HG03135 (cell line): ENCODE results near the gene FAT2.

Experiments
- ATAC-seq: cut with Tn5 transposase; IDR thresholded peaks from one replicate; pipeline ENCODE4 v1.9.1; 2021; ENCODE audit warnings: mild to moderate bottlenecking, moderate library complexity; ENCODE audit not compliant: unreplicated experiment

The FAT2 gene, protein sequence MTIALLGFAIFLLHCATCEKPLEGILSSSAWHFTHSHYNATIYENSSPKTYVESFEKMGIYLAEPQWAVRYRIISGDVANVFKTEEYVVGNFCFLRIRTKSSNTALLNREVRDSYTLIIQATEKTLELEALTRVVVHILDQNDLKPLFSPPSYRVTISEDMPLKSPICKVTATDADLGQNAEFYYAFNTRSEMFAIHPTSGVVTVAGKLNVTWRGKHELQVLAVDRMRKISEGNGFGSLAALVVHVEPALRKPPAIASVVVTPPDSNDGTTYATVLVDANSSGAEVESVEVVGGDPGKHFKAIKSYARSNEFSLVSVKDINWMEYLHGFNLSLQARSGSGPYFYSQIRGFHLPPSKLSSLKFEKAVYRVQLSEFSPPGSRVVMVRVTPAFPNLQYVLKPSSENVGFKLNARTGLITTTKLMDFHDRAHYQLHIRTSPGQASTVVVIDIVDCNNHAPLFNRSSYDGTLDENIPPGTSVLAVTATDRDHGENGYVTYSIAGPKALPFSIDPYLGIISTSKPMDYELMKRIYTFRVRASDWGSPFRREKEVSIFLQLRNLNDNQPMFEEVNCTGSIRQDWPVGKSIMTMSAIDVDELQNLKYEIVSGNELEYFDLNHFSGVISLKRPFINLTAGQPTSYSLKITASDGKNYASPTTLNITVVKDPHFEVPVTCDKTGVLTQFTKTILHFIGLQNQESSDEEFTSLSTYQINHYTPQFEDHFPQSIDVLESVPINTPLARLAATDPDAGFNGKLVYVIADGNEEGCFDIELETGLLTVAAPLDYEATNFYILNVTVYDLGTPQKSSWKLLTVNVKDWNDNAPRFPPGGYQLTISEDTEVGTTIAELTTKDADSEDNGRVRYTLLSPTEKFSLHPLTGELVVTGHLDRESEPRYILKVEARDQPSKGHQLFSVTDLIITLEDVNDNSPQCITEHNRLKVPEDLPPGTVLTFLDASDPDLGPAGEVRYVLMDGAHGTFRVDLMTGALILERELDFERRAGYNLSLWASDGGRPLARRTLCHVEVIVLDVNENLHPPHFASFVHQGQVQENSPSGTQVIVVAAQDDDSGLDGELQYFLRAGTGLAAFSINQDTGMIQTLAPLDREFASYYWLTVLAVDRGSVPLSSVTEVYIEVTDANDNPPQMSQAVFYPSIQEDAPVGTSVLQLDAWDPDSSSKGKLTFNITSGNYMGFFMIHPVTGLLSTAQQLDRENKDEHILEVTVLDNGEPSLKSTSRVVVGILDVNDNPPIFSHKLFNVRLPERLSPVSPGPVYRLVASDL (N-terminal part only)

GRCh38 chr5:151591144-151591819 lies at the start of gene FAT2:
FAT2 (minus strand) TSS chr5:151591331; CDS start chr5:151568931, 22,400 bp downstream.
- ATAC-seq, result no peak

DNA sequence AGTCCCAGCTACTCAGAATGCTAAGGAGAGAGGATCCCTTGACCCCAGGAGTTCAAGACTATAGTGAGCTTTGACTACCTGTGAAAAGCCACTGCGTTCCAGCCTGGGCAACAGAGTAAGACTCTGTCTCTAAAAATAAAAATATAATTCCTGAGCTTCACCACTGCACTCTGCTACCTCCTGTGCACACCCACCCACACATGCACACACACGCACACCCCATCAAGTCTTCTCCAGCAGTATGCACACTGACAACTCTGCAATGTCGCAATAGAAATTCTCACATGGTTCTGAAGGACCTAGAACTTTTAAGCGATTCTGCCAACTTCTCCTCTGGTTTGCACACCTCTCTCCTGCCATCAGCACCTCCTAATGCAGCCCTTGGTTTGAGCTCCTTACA lies 47.5 kb upstream of the FAT2 start:
- no peak for ATAC-seq

DNA sequence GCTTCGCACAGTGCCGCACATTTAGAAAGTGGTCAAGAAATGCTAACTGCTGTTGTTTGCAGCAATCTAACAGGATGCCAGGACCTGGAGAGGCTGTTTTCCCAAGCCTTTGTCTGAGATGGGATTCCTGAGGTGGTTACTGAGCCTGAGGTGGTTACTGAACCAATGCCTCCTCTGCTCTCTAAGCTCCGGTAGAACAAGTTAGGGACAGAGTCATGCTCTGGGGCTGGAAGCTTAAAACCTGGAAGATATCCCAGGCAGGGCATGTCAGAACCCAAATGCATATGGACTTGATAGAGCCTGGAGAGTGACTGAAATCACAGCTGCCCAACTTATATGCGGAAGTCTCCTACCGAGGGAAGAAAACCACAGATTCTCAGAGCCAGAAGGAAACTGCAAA lies 46.5 kb upstream of the FAT2 start:
- ATAC-seq, result no peak

DNA sequence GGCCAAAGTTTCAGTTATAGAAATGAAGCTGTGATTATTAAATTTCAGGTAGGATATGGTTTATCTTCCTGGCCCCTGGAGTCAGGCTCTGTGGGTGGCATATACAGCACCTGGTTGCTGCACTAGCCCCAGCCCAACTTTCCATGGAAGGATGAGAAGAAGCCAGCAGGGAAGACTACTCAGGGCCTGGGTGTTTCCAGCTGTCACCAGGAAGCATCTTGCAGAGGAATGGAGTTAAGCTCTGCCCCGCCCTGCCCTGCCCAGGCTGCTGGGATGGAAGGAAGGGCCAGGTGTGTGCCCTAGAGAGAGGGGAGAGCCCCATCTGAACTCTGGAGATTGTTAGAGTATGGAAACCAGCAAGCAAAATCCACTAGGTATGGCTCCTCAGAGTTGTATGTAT lies 42.8 kb upstream of the FAT2 start:
- no peak for ATAC-seq

- no peak for ATAC-seq
Observed at GRCh38 chr5:151632941-151633340, 41.8 kb upstream of the FAT2 start.

- no peak for ATAC-seq
Observed at GRCh38 chr5:151632524-151632923, 41.4 kb upstream of the FAT2 start.

GRCh38 chr5:151631941-151632340 lies 40.8 kb upstream of the FAT2 start:
- ATAC-seq, result no peak

DNA sequence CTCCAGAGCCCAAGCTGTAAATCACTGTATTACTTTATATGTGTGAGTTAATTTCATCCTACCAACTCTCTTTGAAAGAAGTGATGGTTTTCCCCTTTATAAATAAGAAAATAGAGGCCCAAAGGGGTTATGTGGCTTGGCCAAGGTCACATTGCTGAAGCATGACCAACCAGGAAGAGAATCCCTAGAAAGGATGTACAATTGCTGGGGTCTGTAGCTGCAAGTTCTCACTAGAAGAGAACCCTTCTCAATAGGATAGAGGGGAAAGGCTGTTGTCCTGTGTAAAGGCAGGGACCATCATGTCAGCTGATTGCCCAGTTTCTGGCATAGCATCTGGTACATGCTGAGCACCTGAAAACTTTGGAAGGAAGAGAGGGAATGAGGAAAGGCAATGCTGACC lies 39.0 kb upstream of the FAT2 start:
- no peak for ATAC-seq

DNA sequence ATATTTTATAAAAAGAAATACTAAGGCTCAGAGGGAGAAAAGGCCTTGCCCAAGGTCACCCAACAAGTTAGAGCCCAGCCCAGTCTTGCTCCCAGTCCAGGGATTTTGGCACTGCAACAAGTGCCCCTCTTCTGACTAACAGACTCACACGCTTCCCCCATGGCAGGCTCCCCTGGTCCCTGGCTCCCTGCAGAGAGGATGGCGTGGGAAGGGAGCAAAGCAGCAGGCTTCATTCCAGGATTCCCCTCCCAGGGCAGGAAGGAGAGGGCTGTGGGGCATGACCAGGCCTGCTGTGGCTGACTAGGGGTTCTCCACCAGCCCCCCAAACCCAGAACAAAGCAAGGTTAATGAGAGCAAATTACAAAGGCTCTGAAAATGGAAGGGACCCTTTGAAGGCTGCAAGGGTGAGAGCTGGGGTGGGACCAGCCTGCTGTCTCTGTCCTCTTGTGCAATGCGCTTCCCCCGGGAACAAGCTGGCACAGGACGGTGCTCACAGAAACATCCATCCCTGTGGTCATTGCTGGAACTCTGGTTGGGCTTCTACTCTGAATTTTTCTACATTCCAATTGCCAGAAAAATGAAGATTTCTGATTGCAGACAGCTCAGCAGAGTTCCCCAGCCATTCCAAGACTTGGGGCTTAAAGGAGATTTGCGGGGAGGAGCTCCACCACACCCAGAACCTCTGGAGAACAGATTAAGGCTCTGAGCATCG lies 37.1 kb upstream of the FAT2 start:
- no peak for ATAC-seq

DNA sequence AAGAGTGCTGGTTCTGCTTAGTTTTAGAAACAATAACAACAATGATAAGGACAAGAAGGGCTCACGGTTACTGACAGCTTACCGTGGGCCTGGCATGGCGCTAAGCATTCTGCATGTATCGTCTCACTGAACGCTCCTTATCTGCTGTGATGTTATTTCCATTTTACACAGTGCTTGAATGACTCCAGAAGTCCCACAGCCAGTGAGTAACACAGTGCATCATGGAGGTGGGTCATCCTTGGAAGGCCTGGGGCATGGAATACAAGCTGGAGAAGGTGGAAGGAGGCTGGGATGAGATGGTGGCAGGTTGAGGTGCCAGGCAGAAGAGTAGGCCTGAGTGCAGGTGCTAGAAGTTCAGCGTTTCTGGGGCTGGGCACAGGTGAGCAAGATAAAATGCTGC lies 36.5 kb upstream of the FAT2 start:
- no peak for ATAC-seq

GRCh38 chr5:151625285-151625684 lies 34.2 kb upstream of the FAT2 start:
- no peak for ATAC-seq

- ATAC-seq, result no peak
Observed at GRCh38 chr5:151624476-151624875, 33.3 kb upstream of the FAT2 start.

GRCh38 chr5:151622367-151623088 lies 31.4 kb upstream of the FAT2 start:
- no peak for ATAC-seq

- no peak for ATAC-seq
Observed at GRCh38 chr5:151620461-151620840, 29.3 kb upstream of the FAT2 start.

DNA sequence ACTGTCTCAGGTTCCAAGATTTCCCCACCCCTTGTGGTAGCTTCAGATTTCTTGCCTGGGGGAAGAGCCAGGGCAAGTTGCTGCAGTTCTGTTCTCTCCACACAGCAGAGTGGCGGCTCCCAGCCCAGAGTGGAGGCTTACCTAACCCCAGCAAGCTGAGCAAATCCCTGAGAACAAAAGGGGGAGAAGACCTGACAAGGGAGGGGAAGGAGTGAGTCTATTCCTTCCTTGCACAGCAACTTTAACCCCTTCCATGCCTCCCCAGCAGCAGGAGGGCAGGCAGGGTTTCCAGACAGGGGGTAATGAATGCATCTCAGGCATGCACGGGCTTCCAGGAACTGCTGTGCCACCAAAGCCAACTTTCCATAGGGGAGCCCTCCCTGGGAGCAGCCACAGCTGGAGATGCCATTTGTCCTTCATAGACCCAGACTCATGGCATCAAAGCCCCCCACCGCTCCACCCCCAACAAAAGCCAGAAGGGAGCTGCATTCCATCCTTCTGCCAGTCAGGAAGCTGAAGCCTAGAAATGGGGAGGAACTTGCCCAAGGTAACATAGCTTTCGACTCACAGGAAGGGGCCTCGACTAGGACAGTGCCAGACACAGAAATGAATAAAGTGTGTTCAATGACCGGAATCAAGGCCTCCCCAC lies 28.8 kb upstream of the FAT2 start:
- no peak for ATAC-seq

GRCh38 chr5:151618907-151619306 lies 27.8 kb upstream of the FAT2 start:
- ATAC-seq, result no peak

DNA sequence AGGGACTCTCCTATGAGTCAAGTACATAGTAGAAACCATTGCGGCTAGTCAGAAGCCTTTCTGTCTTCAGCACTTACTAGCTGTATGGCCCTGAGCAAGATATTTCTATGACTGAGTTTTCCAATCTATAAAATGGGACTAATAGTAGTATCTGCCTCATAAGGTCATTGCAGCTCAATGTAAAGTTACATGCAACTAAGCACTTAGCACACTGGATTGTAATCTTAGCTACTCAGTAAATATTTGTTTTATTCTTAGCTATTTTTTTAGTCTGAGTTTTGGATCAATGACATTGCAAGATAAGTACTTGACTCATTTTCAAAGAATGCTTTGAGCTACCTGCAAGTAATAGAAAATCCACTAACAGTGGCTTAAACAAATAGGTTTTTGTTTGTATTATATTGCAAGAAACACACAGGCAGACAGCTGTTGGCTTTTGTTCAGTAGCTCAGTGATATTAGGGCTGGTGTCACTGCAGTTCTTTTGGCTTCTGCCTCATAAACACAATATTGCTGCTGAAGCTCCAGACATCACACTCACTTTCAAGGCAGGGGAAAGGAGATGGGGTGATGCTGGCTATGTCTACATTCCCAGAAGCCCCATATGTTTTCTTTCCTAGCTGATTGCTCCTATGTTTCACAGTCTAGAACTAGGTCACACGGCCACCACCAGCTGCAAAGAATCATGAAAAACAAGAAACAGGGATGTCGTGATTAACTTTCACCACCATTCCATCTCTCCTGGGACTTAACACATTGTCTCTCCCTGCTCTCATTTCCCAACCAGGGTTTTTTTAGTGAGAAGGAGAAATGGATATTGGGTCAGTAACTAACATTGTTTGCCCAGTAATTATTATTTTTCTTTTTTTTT lies 26.9 kb upstream of the FAT2 start:
- ATAC-seq, result no peak

- no peak for ATAC-seq
Observed at GRCh38 chr5:151617383-151617840, 26.3 kb upstream of the FAT2 start.
